HEK293 (cell line): ENCODE results near the gene HDAC11.

Experiments used
- REST ChIP-seq: fragments of 450-650 bp; formaldehyde crosslinking; IDR thresholded peaks from 2 replicates; pipeline ENCODE4 v1.5.1; 2016; ENCODE audit warnings: missing biosample characterization, missing genetic modification characterization
- ZBTB1 ChIP-seq: fragments of 450-650 bp; formaldehyde crosslinking; IDR thresholded peaks from 2 replicates; pipeline ENCODE4 v1.5.1; 2016; ENCODE audit warnings: missing biosample characterization, missing genetic modification characterization
- ZNF140 ChIP-seq: fragments of 450-650 bp; formaldehyde crosslinking; IDR thresholded peaks from 2 replicates; pipeline ENCODE4 v1.5.1; 2016; ENCODE audit warnings: missing biosample characterization, missing genetic modification characterization
- ZNF350 ChIP-seq: fragments of 450-650 bp; formaldehyde crosslinking; IDR thresholded peaks from 2 replicates; pipeline ENCODE4 v1.5.0; 2017; ENCODE audit warnings: missing biosample characterization, mild to moderate bottlenecking, missing genetic modification characterization
- TF ChIP-seq, protein P1 (sequence below): fragments of 450-650 bp; formaldehyde crosslinking; IDR thresholded peaks from 2 replicates; pipeline ENCODE4 v1.5.1; 2016; ENCODE audit warnings: missing biosample characterization, missing genetic modification characterization
- TF ChIP-seq, protein P2 (sequence below): fragments of 450-650 bp; formaldehyde crosslinking; IDR thresholded peaks from 2 replicates; pipeline ENCODE4 v1.5.1; 2016; ENCODE audit warnings: missing biosample characterization, missing genetic modification characterization, borderline replicate concordance

DNA sequence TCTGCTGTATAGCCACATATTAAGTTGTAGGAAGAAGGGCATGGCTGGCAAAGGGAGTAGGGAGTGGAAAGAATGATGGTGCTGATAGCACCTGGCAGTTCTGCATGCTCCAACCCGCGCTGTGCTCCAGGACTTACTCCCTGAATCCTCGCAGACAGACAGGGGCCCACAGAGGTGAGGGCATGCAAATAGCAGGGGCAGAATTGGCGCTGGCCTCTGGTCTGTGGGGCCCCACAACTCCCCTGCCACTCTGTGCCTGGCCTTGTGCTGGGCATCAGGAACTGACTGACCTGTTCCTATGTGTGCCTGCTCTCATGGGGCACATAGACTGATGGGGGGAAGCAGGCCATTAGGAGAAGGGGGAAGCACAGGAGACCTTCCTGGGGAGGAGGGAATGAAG is 20.9 kb downstream of the HDAC11 start:
- TF ChIP-seq ZBTB1 (tag by site-specific recombination) = no peak
- no peak for TF ChIP-seq REST (tag by site-specific recombination)
- TF ChIP-seq ZNF350 (tag by site-specific recombination) = no peak
- TF ChIP-seq, protein P1, sequence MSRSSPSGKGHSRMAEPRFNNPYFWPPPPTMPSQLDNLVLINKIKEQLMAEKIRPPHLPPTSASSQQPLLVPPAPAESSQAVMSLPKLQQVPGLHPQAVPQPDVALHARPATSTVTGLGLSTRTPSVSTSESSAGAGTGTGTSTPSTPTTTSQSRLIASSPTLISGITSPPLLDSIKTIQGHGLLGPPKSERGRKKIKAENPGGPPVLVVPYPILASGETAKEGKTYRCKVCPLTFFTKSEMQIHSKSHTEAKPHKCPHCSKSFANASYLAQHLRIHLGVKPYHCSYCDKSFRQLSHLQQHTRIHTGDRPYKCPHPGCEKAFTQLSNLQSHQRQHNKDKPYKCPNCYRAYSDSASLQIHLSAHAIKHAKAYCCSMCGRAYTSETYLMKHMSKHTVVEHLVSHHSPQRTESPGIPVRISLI = no peak
- TF ChIP-seq, protein P2, sequence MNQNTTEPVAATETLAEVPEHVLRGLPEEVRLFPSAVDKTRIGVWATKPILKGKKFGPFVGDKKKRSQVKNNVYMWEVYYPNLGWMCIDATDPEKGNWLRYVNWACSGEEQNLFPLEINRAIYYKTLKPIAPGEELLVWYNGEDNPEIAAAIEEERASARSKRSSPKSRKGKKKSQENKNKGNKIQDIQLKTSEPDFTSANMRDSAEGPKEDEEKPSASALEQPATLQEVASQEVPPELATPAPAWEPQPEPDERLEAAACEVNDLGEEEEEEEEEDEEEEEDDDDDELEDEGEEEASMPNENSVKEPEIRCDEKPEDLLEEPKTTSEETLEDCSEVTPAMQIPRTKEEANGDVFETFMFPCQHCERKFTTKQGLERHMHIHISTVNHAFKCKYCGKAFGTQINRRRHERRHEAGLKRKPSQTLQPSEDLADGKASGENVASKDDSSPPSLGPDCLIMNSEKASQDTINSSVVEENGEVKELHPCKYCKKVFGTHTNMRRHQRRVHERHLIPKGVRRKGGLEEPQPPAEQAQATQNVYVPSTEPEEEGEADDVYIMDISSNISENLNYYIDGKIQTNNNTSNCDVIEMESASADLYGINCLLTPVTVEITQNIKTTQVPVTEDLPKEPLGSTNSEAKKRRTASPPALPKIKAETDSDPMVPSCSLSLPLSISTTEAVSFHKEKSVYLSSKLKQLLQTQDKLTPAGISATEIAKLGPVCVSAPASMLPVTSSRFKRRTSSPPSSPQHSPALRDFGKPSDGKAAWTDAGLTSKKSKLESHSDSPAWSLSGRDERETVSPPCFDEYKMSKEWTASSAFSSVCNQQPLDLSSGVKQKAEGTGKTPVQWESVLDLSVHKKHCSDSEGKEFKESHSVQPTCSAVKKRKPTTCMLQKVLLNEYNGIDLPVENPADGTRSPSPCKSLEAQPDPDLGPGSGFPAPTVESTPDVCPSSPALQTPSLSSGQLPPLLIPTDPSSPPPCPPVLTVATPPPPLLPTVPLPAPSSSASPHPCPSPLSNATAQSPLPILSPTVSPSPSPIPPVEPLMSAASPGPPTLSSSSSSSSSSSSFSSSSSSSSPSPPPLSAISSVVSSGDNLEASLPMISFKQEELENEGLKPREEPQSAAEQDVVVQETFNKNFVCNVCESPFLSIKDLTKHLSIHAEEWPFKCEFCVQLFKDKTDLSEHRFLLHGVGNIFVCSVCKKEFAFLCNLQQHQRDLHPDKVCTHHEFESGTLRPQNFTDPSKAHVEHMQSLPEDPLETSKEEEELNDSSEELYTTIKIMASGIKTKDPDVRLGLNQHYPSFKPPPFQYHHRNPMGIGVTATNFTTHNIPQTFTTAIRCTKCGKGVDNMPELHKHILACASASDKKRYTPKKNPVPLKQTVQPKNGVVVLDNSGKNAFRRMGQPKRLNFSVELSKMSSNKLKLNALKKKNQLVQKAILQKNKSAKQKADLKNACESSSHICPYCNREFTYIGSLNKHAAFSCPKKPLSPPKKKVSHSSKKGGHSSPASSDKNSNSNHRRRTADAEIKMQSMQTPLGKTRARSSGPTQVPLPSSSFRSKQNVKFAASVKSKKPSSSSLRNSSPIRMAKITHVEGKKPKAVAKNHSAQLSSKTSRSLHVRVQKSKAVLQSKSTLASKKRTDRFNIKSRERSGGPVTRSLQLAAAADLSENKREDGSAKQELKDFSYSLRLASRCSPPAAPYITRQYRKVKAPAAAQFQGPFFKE = no peak
- no peak for TF ChIP-seq ZNF140 (tag by site-specific recombination)
